Hepatocyte (in vitro differentiated cells): ENCODE results near the gene ZNF653. TPM values are rescaled to one million over a fixed set of nuclear protein-coding genes. Genes with fewer than 3 reads are reported as not detected.
A peak's percentile ranks its signal among the peaks of the same experiment; 100 is the strongest.

Experiments used
- DNase-seq: peaks from one replicate; pipeline ENCODE4 v3.0.0-alpha.2; 2016; ENCODE audit warnings: low spot score
- H2AFZ ChIP-seq: fragments of 200-600 bp; sonication (generic); 2 replicates; pipeline ENCODE4 v1.6.0; 2016; ENCODE audit warnings: antibody characterized with exemption, mild to moderate bottlenecking
- H3K27ac ChIP-seq: fragments of 200-600 bp; sonication (generic); 2 replicates; pipeline ENCODE4 v1.5.1; 2016; ENCODE audit warnings: mild to moderate bottlenecking
- H3K27me3 ChIP-seq: fragments of 200-600 bp; sonication (generic); 2 replicates; pipeline ENCODE4 v1.6.1; 2016
- H3K36me3 ChIP-seq: fragments of 200-600 bp; sonication (generic); replicated peaks from 2 replicates; pipeline ENCODE4 v1.5.1; 2016; ENCODE audit warnings: low read depth; ENCODE audit not compliant: insufficient read depth
- H3K4me1 ChIP-seq: fragments of 200-600 bp; sonication (generic); 2 replicates; pipeline ENCODE4 v1.5.1; 2016; ENCODE audit warnings: mild to moderate bottlenecking, moderate library complexity; ENCODE audit not compliant: insufficient read depth
- H3K4me2 ChIP-seq: fragments of 200-600 bp; sonication (generic); 2 replicates; pipeline ENCODE4 v1.6.0; 2016
- H3K4me3 ChIP-seq: fragments of 200-600 bp; sonication (generic); 2 replicates; pipeline ENCODE4 v1.5.1; 2016; ENCODE audit warnings: mild to moderate bottlenecking
- H3K79me2 ChIP-seq: fragments of 200-600 bp; sonication (generic); 2 replicates; pipeline ENCODE4 v1.6.0; 2017; ENCODE audit warnings: mild to moderate bottlenecking
- H3K9me2 ChIP-seq: fragments of 200-600 bp; sonication (generic); replicated peaks from 2 replicates; pipeline ENCODE4 v1.6.0; 2017; ENCODE audit warnings: mild to moderate bottlenecking; ENCODE audit not compliant: insufficient read depth
- H3K9me3 ChIP-seq: fragments of 200-600 bp; sonication (generic); 2 replicates; pipeline ENCODE4 v1.5.1; 2016; ENCODE audit warnings: low read depth, mild to moderate bottlenecking
- H4K20me1 ChIP-seq: fragments of 200-600 bp; sonication (generic); 2 replicates; pipeline ENCODE4 v1.6.0; 2016; ENCODE audit warnings: mild to moderate bottlenecking; ENCODE audit not compliant: insufficient read depth, poor library complexity, severe bottlenecking
- EZH2 ChIP-seq: fragments of 200-600 bp; sonication (generic); IDR thresholded peaks from 2 replicates; pipeline ENCODE4 v1.6.1; 2016; ENCODE audit warnings: antibody characterized with exemption, mild to moderate bottlenecking, borderline replicate concordance
- EZH2phosphoT487 ChIP-seq: fragments of 200-600 bp; sonication (generic); IDR thresholded peaks from one replicate; pipeline ENCODE4 v1.6.1; 2018; ENCODE audit warnings: antibody characterized with exemption, mild to moderate bottlenecking, low read depth, moderate library complexity; ENCODE audit not compliant: unreplicated experiment, severe bottlenecking
- WGBS: methylation state at CpG from one replicate; pipeline ENCODE4 v1.1.6; 2016; ENCODE audit warnings: low lambda C conversion rate; ENCODE audit errors: missing lambda C conversion rate; 5-methylcytosine and 5-hydroxymethylcytosine counted together
- polyA plus RNA-seq: library from polyadenylated mRNA; unstranded; fragments of >200 nt; fragmentation: Nextera tagmentation; extraction: Ambion mirVana; gene quantifications from 2 replicates; pipeline ENCODE4 v1.2.1, GENCODE V29; 2016
- total RNA-seq: library from RNA; depleted of rRNA; stranded (reverse); fragments of >200 nt; gene quantifications from 2 replicates; pipeline ENCODE4 v1.2.3, GENCODE V29; 2014
- TF ChIP-seq, protein P1 (sequence below): fragments of 200-600 bp; sonication (generic); IDR thresholded peaks from 2 replicates; pipeline ENCODE4 v1.5.1; 2016; ENCODE audit warnings: antibody characterized with exemption, mild to moderate bottlenecking; ENCODE audit not compliant: poor library complexity

The ZNF653 gene
- total and polyA plus RNA-seq, 2 experiments from 2014 or later, result 8.4 to 9.6 TPM

GRCh38 chr19:11530432-11530831, 24.8 kb upstream of the ZNF653 start:
- peak; percentile 73 for DNase-seq
- Histone ChIP-seq H3K9me3 (no peaks in the 10 kb centered on the region), H2AFZ (no peak overlapping the region), H4K20me1 (no peaks in the 10 kb centered on the region), H3K4me3 (no peak overlapping the region), H3K36me3 (no peaks in the 10 kb centered on the region), H3K27me3 (no peaks in the 10 kb centered on the region), H3K27ac (no peak overlapping the region), H3K4me1 (peaks cover 7% of the 10 kb centered on the region), H3K79me2 (peaks cover 19% of the 10 kb centered on the region), H3K4me2 (no peak overlapping the region), H3K9me2 (no peaks in the 10 kb centered on the region)
- TF ChIP-seq, protein P1, sequence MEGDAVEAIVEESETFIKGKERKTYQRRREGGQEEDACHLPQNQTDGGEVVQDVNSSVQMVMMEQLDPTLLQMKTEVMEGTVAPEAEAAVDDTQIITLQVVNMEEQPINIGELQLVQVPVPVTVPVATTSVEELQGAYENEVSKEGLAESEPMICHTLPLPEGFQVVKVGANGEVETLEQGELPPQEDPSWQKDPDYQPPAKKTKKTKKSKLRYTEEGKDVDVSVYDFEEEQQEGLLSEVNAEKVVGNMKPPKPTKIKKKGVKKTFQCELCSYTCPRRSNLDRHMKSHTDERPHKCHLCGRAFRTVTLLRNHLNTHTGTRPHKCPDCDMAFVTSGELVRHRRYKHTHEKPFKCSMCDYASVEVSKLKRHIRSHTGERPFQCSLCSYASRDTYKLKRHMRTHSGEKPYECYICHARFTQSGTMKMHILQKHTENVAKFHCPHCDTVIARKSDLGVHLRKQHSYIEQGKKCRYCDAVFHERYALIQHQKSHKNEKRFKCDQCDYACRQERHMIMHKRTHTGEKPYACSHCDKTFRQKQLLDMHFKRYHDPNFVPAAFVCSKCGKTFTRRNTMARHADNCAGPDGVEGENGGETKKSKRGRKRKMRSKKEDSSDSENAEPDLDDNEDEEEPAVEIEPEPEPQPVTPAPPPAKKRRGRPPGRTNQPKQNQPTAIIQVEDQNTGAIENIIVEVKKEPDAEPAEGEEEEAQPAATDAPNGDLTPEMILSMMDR, result peak; percentile 17
- no peak for TF ChIP-seq EZH2
- 22% methylated on average over 9 of the region's 9 CpGs for WGBS

DNA sequence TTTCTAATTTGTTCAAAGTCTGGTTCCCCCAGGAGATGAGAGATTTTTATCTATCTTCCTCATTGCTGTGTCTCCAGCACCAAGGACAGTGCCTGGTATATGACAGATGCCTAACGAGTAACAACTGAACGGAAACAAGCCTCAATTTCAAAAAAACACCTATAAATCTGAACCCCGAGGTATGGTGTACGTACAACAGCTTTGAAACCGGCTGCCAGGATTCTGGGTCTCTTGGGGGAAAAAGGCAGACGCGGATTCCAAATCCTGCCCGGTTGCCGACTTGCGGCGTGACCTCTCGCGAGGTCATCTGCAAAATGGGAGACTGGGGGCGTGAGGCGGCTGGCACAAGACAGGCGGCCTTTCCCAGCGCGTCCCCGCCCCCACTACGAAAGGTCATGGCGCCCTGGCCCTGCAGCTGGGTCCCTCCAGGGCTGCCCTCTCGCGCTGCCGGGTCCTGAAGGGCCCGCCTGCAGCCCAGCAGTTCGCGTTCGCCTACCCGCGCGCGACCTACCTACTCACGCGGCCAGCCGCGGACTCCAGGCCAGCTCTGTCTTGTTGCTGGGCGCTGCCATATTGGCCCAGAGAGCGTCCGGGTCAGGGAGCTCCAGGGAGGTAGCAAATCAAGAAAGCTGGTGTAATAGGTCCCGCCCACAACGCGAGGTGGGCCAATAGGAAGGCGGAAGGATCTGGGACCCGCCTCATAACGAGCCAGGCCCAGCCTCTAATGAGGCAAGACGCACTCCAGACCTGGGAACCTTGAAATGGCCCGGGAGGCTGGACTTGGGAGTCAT, 23.1 kb upstream of the ZNF653 start, which contains the start of gene ECSIT:
Gene ECSIT (minus strand): TSS at position 584 of the 791 bp plus-strand sequence. CDS start 9,964 bp downstream, outside the sequence.
- WGBS, result under 1% methylated on average over 47 of the region's 47 CpGs
- Histone ChIP-seq H3K4me3 (peak within 1 kb of the TSS; percentile 48), H3K27me3 (no peaks in the 10 kb centered on the region), H3K27ac (peak within 1 kb of the TSS; percentile 84), H2AFZ (peak within 1 kb of the TSS; percentile 55), H3K4me1 (peaks cover 6% of the 10 kb centered on the region), H3K9me3 (no peaks in the 10 kb centered on the region), H3K79me2 (peaks cover 24% of the 10 kb centered on the region), H4K20me1 (no peaks in the 10 kb centered on the region), H3K9me2 (no peaks in the 10 kb centered on the region), H3K4me2 (peak within 1 kb of the TSS; percentile 88), H3K36me3 (no peaks in the 10 kb centered on the region)
- DNase-seq, result peak; percentile 98
- TF ChIP-seq EZH2 (no peak), EZH2phosphoT487 (no peak)
- TF ChIP-seq, protein P1, result no peak

DNA sequence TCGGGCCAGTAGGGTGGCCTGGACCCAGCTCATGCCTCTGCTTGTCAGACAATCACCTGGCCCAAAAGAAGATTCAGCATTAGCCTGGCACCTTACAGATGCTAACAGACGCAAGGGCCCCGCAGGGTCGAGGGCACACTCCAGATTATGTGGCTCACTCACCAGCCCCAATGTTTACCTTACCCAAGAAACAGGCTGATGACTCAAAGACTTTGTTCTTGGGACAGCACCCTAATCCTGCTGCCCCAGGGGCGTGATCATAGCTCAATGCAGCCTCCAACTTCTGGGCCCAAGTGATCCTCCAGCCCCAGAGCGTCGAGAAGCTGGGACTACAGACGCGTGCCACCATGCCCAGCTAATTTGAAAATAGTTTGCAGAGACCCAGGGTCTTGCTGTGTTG, 13.5 kb upstream of the ZNF653 start:
- no peaks in the 10 kb centered on the region for H3K9me2 ChIP-seq
- H3K4me3 ChIP-seq, result no peak overlapping the region
- no peak for DNase-seq
- no peaks in the 10 kb centered on the region for H3K4me1 ChIP-seq
- H3K9me3 ChIP-seq, result no peaks in the 10 kb centered on the region
- H3K4me2 ChIP-seq, result no peak overlapping the region
- no peak overlapping the region for H2AFZ ChIP-seq
- H3K27me3 ChIP-seq, result no peaks in the 10 kb centered on the region
- no peaks in the 10 kb centered on the region for H4K20me1 ChIP-seq
- H3K36me3 ChIP-seq, result no peaks in the 10 kb centered on the region
- WGBS, result 96% methylated on average over 9 of the region's 9 CpGs
- H3K27ac ChIP-seq, result no peak overlapping the region
- TF ChIP-seq EZH2, result no peak
- TF ChIP-seq, protein P1, result no peak
- no peak for TF ChIP-seq EZH2phosphoT487
- peaks cover 6% of the 10 kb centered on the region for H3K79me2 ChIP-seq
